Measurements from ENCODE around the gene TPD52L2.
"Not testable (repeated sequence)": the region's sequence is repeated elsewhere in the genome, so short reads cannot be mapped to it uniquely, and the experiment has no call there.

The TPD52L2 gene

DNA sequence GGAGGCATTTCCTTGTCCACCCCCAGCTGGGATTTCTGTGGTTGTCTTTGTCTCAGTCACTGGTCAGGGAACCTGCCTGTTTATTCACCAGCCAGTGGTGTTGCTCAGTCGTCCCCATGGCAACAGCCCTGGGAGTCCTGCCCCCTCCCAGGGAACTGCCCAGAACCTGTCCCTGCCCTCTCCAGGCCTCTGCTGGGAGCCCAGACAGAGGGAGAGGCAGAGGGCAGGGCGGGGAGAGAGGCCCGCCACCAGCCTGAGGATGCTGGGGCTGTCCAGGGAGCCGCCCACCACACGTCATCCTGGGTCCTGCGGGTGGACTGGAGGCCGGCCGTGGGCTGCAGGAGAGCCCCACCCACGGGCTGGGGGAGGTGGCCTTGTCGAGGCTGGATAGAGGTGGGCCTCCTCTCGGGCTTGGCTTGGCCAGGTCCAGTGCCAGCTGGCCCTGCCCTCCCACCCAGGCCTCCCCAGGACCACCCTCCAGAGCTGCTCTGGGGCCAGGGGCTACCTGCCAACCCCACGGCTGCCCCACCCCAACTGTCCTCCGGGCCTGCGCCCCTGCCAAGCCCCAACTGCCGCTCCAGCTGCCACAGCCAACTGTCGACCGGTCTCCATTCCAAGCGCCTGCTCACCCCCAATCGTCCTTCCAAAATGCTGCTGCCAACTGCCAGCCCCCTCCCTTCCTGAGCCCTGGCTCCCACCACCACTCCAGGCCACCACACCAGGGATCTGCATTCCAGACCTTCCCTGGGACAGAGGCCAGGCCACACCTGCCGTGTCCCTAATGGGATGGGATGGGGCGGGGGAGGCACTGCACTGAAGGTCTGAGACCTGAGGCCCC, 29.8 kb upstream of the TPD52L2 start:
- DNase-seq (ENCODE audit: low read depth): no peak

DNA sequence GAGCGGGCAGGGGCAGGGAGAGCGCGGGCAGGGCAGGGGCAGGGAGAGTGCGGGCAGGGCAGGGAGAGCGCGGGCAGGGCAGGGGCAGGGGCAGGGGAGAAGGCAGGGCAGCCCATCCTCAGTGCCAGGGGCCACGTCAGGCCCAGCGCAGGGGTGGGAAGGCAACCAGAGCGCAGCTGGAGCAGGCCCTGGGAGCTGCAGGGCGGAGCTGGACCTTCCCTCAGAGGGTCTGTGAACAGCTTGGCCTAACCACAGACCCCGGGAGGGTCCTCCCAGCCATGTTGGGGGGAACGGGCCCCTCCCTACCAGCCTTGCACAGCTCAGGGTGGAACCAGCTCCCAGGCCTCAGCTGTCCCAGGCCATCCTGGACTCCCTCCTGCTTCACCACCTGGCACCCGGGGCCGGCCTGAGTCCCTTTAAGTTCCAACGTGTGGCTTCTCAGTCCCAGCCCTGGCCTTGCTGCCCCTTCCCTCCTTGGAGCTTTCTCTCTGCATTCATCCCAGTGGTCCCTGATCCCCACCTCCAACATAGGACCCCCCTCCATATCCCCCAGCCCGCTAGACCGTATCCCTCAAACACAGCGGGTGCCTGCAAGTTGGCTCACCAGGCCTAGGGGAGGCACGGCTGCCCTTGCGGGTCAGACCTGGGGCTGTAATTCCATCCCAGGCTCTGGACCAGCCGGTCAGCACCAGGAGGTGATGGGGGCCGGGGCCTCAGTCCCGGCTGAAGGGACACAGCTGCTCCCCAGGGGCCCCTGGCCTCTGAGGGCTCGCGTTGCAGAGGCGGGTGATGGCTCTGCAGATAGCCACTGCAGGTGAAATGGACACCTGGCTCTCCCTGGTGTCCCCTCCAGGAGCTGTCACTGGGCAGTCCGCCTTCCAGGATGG, 28.4 kb upstream of the TPD52L2 start:
- DNase-seq (ENCODE audit: low read depth): no peak

DNA sequence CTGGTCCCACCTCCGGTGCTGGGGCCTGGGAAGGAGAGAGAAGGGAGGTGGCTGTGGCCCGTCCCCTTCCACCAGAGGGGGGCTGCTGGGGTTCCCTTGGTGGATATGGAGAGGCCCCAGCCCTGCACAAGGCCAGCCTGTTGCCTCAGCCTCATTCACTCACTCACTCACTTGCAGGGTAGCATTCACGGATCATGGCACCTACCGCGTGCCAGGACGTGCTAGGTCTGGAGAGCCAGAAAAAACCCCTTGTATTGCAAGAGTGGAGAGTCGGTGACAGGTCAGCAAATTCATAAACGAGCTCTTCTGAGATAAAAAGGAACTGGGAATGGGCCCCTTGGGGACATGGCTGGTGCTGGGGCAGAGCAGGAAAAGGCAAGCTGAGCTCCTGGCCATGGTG, 27.6 kb upstream of the TPD52L2 start:
- no peak for DNase-seq (ENCODE audit: low read depth)

DNA sequence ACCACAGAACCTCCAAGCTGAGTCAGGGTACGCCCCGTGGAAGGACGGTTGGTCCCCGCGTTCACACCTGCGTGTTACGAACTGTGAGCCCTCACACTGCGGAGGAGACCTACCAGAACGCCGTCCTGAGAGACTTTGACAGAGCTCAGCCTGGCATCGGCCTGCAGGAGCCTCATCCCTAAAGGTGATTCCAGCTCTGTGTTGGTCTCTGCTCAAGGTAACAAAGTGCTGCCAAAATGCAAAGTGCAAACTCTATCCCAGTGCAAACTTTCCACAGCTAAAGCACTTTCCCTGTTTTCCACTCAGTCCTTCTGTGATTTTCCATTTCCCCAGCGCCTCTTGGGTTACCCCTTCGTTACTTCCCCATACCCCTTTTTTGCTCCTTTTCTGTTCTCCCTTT, 25.4 kb upstream of the TPD52L2 start:
- no peak for DNase-seq (ENCODE audit: low read depth)

DNA sequence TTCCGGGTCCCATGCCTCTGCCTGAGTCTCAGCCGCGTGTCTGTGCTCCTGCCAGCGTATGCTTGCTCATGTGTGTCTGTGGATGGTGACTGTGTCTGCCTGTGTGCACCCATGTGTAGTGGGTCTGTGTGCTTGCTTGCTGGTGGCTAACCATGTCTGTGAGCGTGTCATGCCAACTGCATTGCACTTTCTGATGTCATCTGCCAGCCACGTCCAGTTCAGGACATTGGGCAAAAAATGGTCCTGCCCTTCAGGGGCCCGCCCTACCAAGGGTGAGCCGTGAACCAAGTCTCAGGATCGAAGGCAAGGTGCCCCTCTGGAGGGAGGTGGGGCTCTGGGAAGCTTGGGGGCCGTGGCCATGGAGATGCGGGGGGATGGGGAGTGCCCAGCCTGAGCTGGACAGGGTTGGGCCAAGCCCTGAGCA, 24.7 kb upstream of the TPD52L2 start:
- no peak for DNase-seq (ENCODE audit: low read depth)

DNA sequence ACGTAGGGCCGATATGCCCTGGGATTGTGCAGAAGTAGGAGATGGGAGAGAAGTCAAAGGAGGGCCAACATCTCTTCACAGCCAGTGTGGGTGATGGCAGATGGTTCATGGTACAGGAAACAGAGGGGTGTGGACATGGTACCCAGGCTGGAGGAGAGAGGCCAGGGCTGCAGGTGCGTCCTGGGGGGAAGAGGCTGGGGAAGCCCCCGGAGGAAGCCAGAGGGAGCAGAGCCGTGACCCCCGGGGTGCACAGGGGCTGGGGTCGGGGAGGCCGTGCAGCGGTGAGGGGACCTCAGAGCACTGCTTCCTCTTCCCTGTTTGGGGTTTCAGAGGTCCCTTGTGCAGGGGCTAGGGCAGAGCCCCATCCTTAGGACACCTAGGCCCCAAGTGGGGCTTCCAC, 22.8 kb upstream of the TPD52L2 start:
- no peak for DNase-seq (ENCODE audit: low read depth)

DNA sequence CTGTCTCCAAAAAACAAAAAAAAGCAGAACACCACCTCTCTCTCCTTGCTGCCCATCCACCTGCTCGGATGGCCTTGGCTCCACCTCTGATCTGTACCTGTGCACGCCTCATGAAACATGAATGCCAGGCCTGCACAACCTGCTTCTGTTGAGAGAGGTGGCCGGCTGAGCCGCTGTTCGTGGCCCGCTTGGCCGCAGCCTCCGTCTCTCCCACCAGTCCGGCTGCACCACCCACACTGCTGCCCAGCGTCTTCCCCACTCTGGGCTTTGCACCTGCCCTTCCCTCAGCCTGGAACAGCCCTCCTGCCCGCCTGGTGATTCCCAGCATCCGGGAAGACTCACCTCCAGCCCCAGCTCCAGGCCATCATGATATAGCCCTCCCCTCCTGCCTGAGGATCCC, 21.8 kb upstream of the TPD52L2 start:
- DNase-seq (ENCODE audit: low read depth): no peak

DNA sequence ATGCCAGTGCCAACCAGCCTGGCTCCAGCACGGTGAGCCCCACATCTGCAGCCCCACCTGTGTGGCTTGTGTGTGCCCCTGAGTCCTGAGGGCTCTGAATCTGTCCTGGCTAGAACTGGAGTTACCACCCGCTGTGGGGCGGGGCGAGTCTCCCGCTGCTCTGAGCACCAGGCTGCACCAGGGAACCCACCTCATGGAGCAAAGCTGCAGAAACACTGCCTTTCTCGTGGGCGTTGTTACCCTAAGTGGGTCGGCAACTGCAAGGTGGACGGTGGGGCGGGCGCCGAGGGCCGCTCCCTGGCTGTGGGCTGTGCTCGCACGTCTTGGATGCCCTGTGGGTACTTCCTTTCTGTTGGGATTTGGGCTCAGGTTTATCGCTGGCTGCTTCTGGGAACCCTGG, 21.3 kb upstream of the TPD52L2 start:
- DNase-seq (ENCODE audit: low read depth): no peak

DNA sequence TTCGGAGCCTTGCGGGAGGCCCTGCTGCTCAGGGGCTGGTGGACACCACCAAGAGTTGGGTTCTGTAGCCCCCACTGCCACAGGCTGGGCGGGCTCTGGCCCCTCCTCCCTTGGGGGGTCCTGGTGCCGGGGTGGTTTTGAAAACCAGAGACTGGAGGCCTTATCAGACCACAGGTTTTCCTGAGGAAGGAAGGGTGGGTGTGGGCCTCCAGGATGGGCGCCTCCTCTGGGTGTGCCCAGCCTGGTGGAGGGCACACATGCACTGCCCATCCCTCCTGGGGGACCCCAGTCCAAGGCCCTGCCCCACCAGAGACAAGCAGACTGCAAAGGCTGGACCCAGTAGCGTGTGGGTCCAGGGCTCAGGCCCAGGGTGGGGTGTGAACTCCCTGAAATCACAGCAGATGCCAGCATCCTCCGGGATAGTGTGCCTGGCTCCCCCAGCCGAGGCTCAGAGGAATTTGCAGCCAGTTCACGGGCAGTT, 20.5 kb upstream of the TPD52L2 start:
- DNase-seq (ENCODE audit: low read depth): no peak

DNA sequence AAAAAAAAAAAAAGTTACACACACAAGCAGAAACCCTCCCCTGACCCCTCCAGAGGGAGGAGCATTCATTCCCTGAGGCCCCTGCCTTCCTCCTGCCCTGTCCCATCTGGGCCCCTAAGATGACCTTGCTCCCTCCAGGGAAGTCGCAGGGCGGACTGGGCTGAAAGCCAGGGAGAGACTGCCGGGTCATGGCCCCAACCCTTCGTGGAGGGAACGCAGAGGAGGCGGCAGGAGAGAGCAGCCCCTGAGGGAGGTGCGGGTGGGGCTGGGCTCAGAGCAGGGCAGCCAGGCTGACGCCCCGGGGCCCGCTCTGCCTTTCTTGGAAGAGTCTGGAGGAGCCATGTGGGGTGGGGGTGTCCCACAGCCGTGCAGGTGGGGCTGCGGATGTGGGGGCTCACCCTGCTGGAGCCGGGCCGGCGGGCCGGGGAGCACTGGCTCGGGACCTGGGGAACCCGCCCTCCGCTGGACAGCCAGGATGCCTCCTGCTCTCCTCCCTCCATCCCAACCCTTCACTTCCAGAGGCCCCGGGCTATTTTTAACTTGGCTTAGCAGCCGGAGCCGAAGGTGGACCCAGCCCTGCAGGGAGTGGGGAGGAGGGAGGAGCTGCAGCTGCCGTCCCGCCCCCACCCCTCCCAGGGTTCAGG, 18.8 kb upstream of the TPD52L2 start:
- DNase-seq (ENCODE audit: low read depth): no peak

DNA sequence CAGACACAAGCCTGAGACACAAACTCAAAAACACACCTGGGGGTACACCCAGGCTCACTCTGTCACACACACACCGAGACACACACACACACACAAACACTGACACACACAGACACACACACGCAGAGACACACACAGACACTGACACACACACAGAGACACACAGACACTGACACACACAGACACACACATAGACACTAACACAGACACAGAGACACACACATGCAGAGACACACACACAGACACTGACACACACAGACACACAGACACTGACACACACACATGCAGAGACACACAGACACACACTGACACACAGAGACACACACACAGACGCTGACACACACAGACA, 18.2 kb upstream of the TPD52L2 start:
- no peak for DNase-seq (ENCODE audit: low read depth)

DNA sequence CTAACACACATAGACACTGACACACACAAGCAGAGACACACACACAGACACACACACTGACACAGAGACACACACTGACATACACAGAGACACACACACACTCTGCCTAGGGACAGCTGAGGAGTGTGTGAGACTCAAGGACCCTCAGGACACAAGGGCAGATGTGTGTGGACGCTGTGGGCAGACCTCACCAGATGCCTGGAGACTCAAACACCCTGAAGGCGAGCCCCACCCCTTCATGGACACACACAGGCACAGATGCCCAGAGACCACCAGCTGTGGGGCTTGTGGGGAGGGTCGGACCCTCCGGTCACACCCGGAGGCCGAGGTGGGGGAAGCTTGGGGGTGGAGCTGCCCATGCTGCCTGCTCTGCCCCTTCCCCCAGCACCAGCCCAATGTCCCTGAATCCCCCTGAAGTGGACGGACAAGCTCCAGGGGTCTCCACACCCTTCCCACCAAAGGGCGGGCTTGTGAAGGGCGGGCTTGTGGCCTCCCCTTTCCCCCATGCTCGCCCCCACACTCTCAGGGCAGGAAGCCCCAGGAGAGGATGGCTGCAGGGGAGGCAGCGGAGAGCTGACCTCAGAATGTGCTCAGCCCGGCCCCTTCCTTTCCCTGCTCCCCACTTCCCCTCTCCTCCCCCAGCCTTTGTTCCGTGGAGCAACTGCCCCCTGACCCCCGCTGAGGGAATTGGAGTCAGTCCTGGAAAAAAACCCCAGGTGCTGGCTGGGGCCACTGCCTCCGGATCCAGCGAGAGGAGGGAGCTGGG, 17.6 kb upstream of the TPD52L2 start:
- DNase-seq (ENCODE audit: low read depth): no peak

DNA sequence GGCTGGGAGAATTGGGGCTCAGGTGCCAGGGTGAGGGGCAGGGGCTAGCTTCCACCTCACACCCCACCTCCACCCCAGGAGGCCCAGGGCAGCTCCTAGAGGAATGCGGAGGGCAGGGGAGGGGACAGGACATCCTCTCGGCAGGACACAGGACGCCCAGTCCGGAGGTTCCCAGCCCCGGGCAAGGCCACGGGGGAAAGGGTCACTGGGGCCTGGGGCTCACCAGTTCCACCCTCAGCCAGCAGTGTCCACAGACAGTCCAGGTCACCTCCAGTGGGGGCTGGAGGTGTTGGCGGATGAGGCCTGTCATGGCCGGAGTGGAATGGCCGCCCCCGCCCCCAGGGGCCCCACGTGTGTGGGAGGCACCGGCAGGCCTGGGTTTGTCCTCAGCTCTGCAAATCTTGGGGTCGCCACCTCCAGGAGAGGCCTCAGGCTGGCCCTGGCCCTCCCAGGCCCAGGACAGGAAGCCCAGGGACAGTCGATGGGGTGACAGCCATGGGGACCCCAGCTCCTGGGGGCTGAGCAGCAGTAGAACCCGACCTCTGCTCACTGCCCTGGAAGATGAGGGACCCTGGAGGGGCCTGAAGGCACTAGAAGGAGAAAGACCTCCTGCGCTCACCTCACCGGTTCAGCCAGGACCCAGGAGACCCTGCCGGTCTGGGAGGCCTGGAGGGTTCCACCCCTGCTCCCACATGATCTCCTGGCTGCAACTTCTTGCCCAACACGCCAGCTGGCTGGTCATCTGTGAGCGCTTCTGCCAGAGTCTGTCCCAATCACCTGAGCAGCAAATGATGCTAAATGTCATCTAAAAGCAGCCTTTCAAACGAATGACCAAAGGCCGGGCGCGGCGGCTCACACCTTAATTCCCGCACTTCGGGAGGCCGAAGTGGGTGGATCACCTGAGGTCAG, 16.8 kb upstream of the TPD52L2 start:
- DNase-seq (ENCODE audit: low read depth): no peak

DNA sequence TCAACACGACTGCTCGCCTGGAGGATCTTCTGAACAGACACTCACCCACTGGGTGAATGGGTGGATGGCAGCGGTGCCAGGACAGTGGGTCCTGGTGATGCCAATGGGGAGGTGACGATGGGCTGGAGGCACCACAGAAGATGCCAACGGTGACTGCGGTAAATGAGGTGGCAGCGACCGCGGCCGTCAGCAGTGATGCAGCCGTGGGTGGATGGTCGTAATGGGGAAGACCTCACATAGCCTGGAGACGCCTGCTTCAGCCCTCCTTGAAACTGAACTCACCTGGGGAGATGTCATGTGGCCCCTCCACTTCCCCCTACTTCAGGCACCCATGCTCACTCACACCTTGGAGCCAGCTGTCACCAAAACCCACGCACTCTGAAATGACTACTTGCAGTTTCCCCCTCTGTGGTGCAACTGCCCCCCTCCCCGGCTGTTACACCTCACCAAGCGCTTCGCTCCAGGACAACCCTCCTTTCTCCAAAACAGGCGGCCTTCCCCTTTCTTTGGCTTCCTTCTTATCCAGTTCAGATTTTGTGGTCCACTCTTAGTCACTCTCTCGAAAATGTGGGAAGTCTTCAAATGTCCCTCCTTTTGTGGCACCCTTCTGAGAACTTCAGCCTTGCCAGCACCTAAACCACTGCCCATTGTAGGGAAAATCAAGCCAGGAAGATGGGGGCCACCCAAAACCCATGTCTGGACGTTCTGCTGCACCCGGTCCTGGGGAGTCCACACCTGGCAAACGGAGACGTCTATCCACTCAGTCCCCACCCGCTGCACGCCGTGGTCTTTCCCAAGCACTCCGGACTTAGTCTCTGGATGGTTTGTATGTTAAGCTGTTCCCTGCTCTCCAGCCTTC, 14.2 kb upstream of the TPD52L2 start:
- DNase-seq (ENCODE audit: low read depth): no peak

DNA sequence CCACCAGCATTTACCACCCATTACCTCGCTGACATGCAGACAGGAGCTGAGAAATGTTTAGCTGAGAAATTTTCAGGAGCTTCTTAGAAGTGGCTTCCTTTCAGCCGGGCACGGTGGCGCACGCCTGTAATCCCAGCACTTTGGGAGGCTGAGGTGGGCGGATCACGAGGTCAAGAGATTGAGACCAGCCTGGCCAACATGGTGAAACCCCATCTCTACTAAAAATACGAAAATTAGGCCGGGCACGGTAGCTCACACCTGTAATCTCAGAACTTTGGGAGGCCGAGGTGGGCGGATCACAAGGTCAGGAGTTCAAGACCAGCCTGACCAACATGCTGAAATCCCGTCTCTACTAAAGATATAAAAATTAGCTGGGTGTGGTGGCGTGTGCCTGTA, 13.5 kb upstream of the TPD52L2 start:
- not testable (repeated sequence) for DNase-seq (ENCODE audit: low read depth)

DNA sequence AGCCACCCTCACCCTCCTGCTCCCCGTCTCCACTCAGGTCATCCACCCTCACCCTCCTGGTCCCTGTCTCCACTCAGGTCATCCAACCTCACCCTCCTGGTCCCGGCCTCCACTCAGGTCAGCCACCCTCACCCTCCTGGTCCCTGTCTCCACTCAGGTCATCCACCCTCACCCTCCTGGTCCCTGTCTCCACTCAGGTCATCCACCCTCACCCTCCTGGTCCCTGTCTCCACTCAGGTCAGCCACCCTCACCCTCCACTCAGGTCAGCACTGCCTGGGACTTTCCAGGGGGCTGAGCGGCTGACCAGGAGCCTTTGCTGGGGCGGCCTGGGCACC, 11.4 kb upstream of the TPD52L2 start:
- DNase-seq (ENCODE audit: low read depth): not testable (repeated sequence)

DNA sequence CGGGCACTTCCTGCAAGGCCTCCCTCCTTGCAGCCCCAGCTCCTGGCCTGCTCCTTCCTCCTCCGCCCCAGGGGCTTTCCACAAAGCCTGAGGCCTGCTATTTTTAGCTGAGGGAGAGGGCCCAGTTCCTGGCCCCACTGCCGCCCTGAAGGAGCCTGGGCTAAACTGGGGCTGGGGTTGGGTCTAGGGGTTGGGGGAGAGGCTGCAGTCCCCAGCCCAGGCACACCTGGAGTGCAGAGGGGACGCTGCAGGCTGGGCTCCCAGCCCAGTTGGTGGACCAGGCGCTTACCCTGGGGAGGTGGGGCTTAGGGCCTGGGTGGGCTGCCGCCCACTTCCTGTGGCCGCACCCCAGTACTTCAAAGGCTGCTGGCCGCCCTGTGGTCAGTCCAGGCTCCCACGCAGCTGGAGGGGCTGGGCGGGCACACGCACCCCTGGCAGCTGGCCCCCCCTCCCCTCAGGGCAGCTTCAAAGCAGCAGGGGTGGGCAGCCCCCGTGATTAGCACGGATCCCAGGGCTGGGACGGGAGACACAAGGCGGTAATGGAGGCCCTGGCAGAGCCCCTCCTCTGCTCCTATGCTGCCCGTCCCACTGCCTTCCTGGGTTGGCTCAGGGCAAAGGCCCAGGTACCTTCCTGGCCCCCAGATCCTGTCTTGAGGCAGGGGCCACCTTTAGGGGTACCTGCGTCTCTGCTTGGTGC, 10.9 kb upstream of the TPD52L2 start:
- DNase-seq (ENCODE audit: low read depth): no peak

DNA sequence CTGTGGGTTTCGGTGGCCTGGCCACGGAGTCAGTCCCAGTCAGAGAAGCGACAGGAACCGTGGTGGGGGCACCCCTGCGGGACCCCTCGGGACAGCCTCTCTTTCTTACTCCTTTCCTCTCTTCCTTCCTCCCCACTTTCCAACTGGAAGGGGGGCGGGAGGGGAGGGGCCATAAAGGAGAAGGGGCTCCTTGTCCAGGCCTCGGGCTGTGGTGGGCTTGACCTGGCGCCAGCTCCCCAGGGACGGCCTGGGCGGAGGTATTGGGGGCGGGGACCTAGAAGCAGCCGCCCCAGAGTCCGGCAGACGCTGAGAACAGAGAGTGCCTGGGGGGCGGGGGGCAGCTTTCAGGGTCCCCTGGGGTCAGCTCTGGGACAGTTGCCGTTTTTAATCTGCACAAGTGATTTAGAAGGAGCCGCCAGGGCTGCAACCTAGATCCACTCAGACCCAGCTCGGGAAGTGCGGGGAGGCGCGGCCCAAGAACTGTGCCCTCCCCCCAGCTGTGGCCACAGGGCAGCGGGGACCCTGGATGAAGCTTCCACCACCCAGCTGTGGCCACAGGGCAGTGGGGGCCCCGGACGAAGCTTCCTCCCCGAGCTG, 10.2 kb upstream of the TPD52L2 start:
- no peak for DNase-seq (ENCODE audit: low read depth)

Measured in stimulated activated CD8-positive, alpha-beta memory T cell treated with anti-CD3 and anti-CD28 coated beads, Interleukin-7, amount 100 ng/mL, for 24 hours (primary cell).